ENCODE results near the gene CAMSAP3. TPM values are rescaled to one million over a fixed set of nuclear protein-coding genes. Genes with fewer than 3 reads are reported as not detected.
"Not testable (repeated sequence)": the region's sequence is repeated elsewhere in the genome, so short reads cannot be mapped to it uniquely, and the experiment has no call there.

CAMSAP3 gene
- total RNA-seq, 4 donors from 2014 or later: 9.0 to 25.4 (median 14.2) TPM

GRCh38 chr19:7575434-7576040 is 20.1 kb upstream of the CAMSAP3 start:
- WGBS, 2 donors: 81% methylated on average over 9 of the region's 9 CpGs
- Histone ChIP-seq H3K9me3 (no peaks in the 10 kb centered on the region), H3K27ac (no peak overlapping the region), H3K4me1 (no peaks in the 10 kb centered on the region), H3K27me3 (no peaks in the 10 kb centered on the region), H3K36me3 (no peaks in the 10 kb centered on the region), H3K4me3 (replicated peaks in 1 of 3) (no peak overlapping the region)
- TF ChIP-seq POLR2A (IDR thresholded peaks at IDR 0.05): no peak
- no peak for TF ChIP-seq CTCF (IDR thresholded peaks at IDR 0.05)
- intact Hi-C loops (cut with DNase I): no loop called here
- DNase-seq: no peak

- DNase-seq; H3K27ac ChIP-seq; H3K9me3 ChIP-seq; H3K36me3 ChIP-seq; H3K4me1 ChIP-seq; H3K4me3 ChIP-seq (replicated peaks in 1 of 3); H3K27me3 ChIP-seq; intact Hi-C loops (cut with DNase I): not testable (repeated sequence)
- 90 to 100% methylated on average over 1 of the region's 1 CpG for WGBS, 2 donors
Observed at GRCh38 chr19:7577422-7577821, 18.2 kb upstream of the CAMSAP3 start.

- no peaks in the 10 kb centered on the region for H3K36me3 ChIP-seq
- H3K4me3 ChIP-seq (replicated peaks in 1 of 3): no peak overlapping the region
- DNase-seq: no peak
- TF ChIP-seq POLR2A (IDR thresholded peaks at IDR 0.05): no peak
- TF ChIP-seq CTCF (IDR thresholded peaks at IDR 0.05): no peak
- H3K27me3 ChIP-seq: no peaks in the 10 kb centered on the region
- intact Hi-C loops (cut with DNase I): no loop called here
- no peaks in the 10 kb centered on the region for H3K4me1 ChIP-seq
- H3K9me3 ChIP-seq: no peaks in the 10 kb centered on the region
- no peak overlapping the region for H3K27ac ChIP-seq
- WGBS, 2 donors: 66 to 69% methylated on average over 6 of the region's 6 CpGs
Observed at GRCh38 chr19:7578127-7578526, 17.5 kb upstream of the CAMSAP3 start.

GRCh38 chr19:7579182-7579581 is 16.5 kb upstream of the CAMSAP3 start:
- 66 to 69% methylated on average over 6 of the region's 6 CpGs for WGBS, 2 donors
- Histone ChIP-seq H3K36me3 (no peaks in the 10 kb centered on the region), H3K27ac (no peak overlapping the region), H3K27me3 (no peaks in the 10 kb centered on the region), H3K4me3 (replicated peaks in 1 of 3) (no peak overlapping the region), H3K9me3 (no peaks in the 10 kb centered on the region), H3K4me1 (no peaks in the 10 kb centered on the region)
- no peak for DNase-seq
- TF ChIP-seq CTCF (IDR thresholded peaks at IDR 0.05) (no peak), POLR2A (IDR thresholded peaks at IDR 0.05) (no peak)
- intact Hi-C loops (cut with DNase I): no loop called here

GRCh38 chr19:7582446-7582845 is 13.2 kb upstream of the CAMSAP3 start:
- no peaks in the 10 kb centered on the region for H3K36me3 ChIP-seq
- TF ChIP-seq CTCF (IDR thresholded peaks at IDR 0.05) (no peak), POLR2A (IDR thresholded peaks at IDR 0.05) (no peak)

More at GRCh38 chr19:7582446-7582845, 13.2 kb upstream of the CAMSAP3 start:
- H3K4me3 ChIP-seq (replicated peaks in 1 of 3): no peak overlapping the region
- H3K27ac ChIP-seq: no peak overlapping the region
- intact Hi-C loops (cut with DNase I): no loop called here
- 56 to 61% methylated on average over 11 of the region's 11 CpGs for WGBS, 2 donors
- no peaks in the 10 kb centered on the region for H3K4me1 ChIP-seq
- no peaks in the 10 kb centered on the region for H3K27me3 ChIP-seq
- DNase-seq: no peak
- H3K9me3 ChIP-seq: no peaks in the 10 kb centered on the region
